ENCODE data around the gene SERGEF.

- TF ChIP-seq CTCF (IDR thresholded peaks at IDR 0.05) (peak in 1 of 7 experiments; percentile 6), EP300 (IDR thresholded peaks at IDR 0.05) (no peak), POLR2A (IDR thresholded peaks at IDR 0.05) (no peak), POLR2AphosphoS5 (IDR thresholded peaks at IDR 0.05) (no peak)
These were observed 106.4 kb downstream of the SERGEF start for GRCh38 chr11:17906436-17906835.
